Natural killer cell treated with Interleukin-12 subunit alpha and Interleukin-12 subunit beta and Interleukin-15 and Interleukin-18, amount 100 ng/mL, for 72 hours (primary cell): Measurements from ENCODE around the gene SMPD3. TPM values are rescaled to one million over a fixed set of nuclear protein-coding genes. Genes with fewer than 3 reads are reported as not detected.
A peak's percentile ranks its signal among the peaks of the same experiment; 100 is the strongest.
"Not testable (repeated sequence)": the region's sequence is repeated elsewhere in the genome, so short reads cannot be mapped to it uniquely, and the experiment has no call there.

Experiments used
- ATAC-seq, 2 donors: fragments of 150-1000 bp; cut with Tn5 transposase in 1 of 2; sonication (Bioruptor Pico), chemical (Tn5 transposase) in 1 of 2; 2 replicates each; pipeline ENCODE4 v1.10.0; 2021
- DNase-seq: peaks from one replicate; pipeline ENCODE4 v3.0.0; 2022; ENCODE audit warnings: low spot score
- H3K27ac Mint-ChIP-seq, 2 donors: 1 replicate in 1 of 2; 2 replicates in 1 of 2; pipeline ENCODE4 v1.8.0; 2022; ENCODE audit warnings: mixed read lengths in 2 of 2, mild to moderate bottlenecking in 1 of 2, moderate library complexity in 1 of 2
- H3K27me3 Mint-ChIP-seq, 2 donors: 1 replicate in 1 of 2; 2 replicates in 1 of 2; pipeline ENCODE4 v1.8.0; 2022; ENCODE audit warnings: mixed read lengths in 2 of 2
- H3K36me3 Mint-ChIP-seq: one replicate; pipeline ENCODE4 v1.8.0; 2022; ENCODE audit warnings: mixed read lengths
- H3K4me1 Mint-ChIP-seq, 2 donors: 1 replicate in 1 of 2; 2 replicates in 1 of 2; pipeline ENCODE4 v1.8.0; 2022; ENCODE audit warnings: low read depth in 2 of 2, mixed read lengths in 2 of 2, mild to moderate bottlenecking in 1 of 2
- H3K4me3 Mint-ChIP-seq: one replicate; pipeline ENCODE4 v1.8.0; 2022; ENCODE audit warnings: mixed read lengths
- H3K9me3 Mint-ChIP-seq: 2 replicates; pipeline ENCODE4 v1.8.0; 2022; ENCODE audit warnings: mixed read lengths
- total RNA-seq, 2 donors: library from RNA; stranded (reverse); gene quantifications; one replicate each; pipeline ENCODE4 v1.2.3, GENCODE V29; 2022

SMPD3 gene
- 1 to 10 TPM in 1 of 2 donors, under 1 TPM in 1; 0.26 to 1.9 TPM for total RNA-seq

GRCh38 chr16:68448360-68448970 lies at the start of gene SMPD3:
Gene SMPD3 (minus strand): TSS chr16:68448508. CDS start chr16:68372181, 76,327 bp downstream.
- Mint-ChIP-seq H3K27me3 (peaks cover 8 to 21% of the 10 kb centered on the region in 2 donors), H3K36me3 (no peaks in the 10 kb centered on the region), H3K9me3 (no peaks in the 10 kb centered on the region), H3K4me3 (peak within 1 kb of the TSS; percentile 79), H3K27ac (peak within 1 kb of the TSS in 1 of 2 donors; percentile 7), H3K4me1 (peaks cover 10% of the 10 kb centered on the region in 2 donors)
- ATAC-seq (peak; percentile 99), DNase-seq (peak; percentile 99)

GRCh38 chr16:68496689-68497088 lies 48.4 kb upstream of the SMPD3 start:
- H3K9me3 Mint-ChIP-seq, result no peaks in the 10 kb centered on the region

DNA sequence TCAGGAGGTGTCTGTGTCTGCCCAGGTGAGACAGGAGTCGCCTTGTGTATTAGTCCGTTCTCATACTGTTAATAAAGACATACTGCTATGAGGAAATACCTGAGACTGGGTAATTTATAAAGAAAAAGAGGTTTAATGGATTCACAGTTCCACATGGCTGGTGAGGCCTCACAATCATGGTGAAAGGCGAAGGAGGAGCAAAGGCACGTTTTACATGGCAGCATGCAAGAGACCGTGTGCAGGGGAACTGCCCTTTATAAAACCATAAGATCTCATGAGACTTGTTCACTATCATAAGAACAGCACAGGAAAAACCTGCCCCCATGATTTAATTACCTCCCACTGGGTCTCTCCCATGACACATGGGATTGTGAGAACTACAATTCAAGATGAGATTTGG lies 46.0 kb upstream of the SMPD3 start:
- H3K36me3 Mint-ChIP-seq, H3K27me3 Mint-ChIP-seq, ATAC-seq: not testable (repeated sequence)

More at GRCh38 chr16:68496689-68497088, 48.4 kb upstream of the SMPD3 start:
- DNase-seq (no peak), ATAC-seq (no peak)
- no peak overlapping the region for H3K4me3 Mint-ChIP-seq
- H3K36me3 Mint-ChIP-seq, result no peaks in the 10 kb centered on the region
- H3K27me3 Mint-ChIP-seq, result no peaks in the 10 kb centered on the region
- no peaks in the 10 kb centered on the region for H3K4me1 Mint-ChIP-seq
- no peak overlapping the region for H3K27ac Mint-ChIP-seq

DNA sequence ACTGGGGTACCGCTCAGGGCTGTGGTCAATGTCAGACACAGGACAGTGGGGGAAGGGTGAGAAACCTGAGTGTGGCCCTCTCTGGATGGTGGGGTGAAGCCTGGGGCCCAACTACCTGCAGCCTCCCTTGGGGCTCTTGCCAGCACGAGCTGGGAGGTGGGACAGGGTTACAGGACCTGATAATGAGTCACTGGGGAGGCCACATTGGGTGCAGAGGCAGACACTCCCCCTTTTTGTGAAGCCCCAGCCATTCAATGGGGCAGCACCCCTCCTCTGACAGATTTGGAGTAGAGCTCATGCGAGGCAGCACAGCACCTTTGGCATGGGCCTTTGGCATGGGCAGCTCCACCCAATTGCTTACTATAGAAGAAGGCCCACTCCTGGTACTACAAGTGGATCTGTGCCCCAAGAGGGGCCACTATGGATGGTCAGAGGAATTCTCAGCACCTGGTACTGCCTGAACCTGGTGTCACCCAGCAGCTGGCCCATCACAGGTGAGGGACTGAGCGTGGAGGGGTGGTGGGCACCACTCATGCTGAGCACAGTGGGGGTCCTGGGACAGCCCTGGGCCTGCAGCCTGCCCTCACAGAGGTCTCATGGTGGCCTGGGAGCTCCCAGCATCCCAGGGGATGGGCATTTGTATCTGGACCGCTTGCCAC lies 45.2 kb upstream of the SMPD3 start:
- DNase-seq (no peak), ATAC-seq (peak in 1 of 2 donors; percentile 5)
- H3K9me3 Mint-ChIP-seq, result no peaks in the 10 kb centered on the region
- no peaks in the 10 kb centered on the region for H3K4me1 Mint-ChIP-seq
- H3K27me3 Mint-ChIP-seq, result no peaks in the 10 kb centered on the region
- no peak overlapping the region for H3K4me3 Mint-ChIP-seq
- no peak overlapping the region for H3K27ac Mint-ChIP-seq
- no peaks in the 10 kb centered on the region for H3K36me3 Mint-ChIP-seq

More for the DNA sequence above, 46.0 kb upstream of the SMPD3 start:
- not testable (repeated sequence) for H3K4me1 Mint-ChIP-seq, H3K4me3 Mint-ChIP-seq, DNase-seq, H3K9me3 Mint-ChIP-seq, H3K27ac Mint-ChIP-seq

- H3K9me3 Mint-ChIP-seq, result no peaks in the 10 kb centered on the region
- H3K4me3 Mint-ChIP-seq, result no peak overlapping the region
- ATAC-seq (peak in 1 of 2 donors; percentile 15), DNase-seq (no peak)
- no peak overlapping the region for H3K27ac Mint-ChIP-seq
- H3K36me3 Mint-ChIP-seq, result no peaks in the 10 kb centered on the region
- no peaks in the 10 kb centered on the region for H3K4me1 Mint-ChIP-seq
- no peaks in the 10 kb centered on the region for H3K27me3 Mint-ChIP-seq
These were observed 44.5 kb upstream of the SMPD3 start for GRCh38 chr16:68492543-68493411.

GRCh38 chr16:68492151-68492542 lies 43.8 kb upstream of the SMPD3 start:
- Mint-ChIP-seq H3K4me1 (no peaks in the 10 kb centered on the region), H3K27ac (no peak overlapping the region), H3K36me3 (no peaks in the 10 kb centered on the region), H3K27me3 (peaks cover 0 to 1% of the 10 kb centered on the region in 2 donors), H3K4me3 (no peak overlapping the region), H3K9me3 (no peaks in the 10 kb centered on the region)
- no peak for DNase-seq
- no peak for ATAC-seq

GRCh38 chr16:68491576-68491950 lies 43.3 kb upstream of the SMPD3 start:
- no peak overlapping the region for H3K4me3 Mint-ChIP-seq
- no peak overlapping the region for H3K27ac Mint-ChIP-seq
- ATAC-seq (no peak), DNase-seq (no peak)
- H3K9me3 Mint-ChIP-seq, result no peaks in the 10 kb centered on the region
- no peaks in the 10 kb centered on the region for H3K36me3 Mint-ChIP-seq
- H3K4me1 Mint-ChIP-seq, result no peaks in the 10 kb centered on the region
- peaks cover 0 to 5% of the 10 kb centered on the region in 2 donors for H3K27me3 Mint-ChIP-seq

GRCh38 chr16:68490829-68491575 lies 42.7 kb upstream of the SMPD3 start:
- ATAC-seq (no peak), DNase-seq (no peak)

GRCh38 chr16:68490358-68490757 lies 42.0 kb upstream of the SMPD3 start:
- no peaks in the 10 kb centered on the region for H3K9me3 Mint-ChIP-seq
- H3K36me3 Mint-ChIP-seq, result no peaks in the 10 kb centered on the region
- no peak overlapping the region for H3K27ac Mint-ChIP-seq
- no peaks in the 10 kb centered on the region for H3K4me1 Mint-ChIP-seq
- no peak for ATAC-seq
- H3K4me3 Mint-ChIP-seq, result no peak overlapping the region
- H3K27me3 Mint-ChIP-seq, result peaks cover 0 to 5% of the 10 kb centered on the region in 2 donors
- DNase-seq, result no peak

More at GRCh38 chr16:68490829-68491575, 42.7 kb upstream of the SMPD3 start:
- Mint-ChIP-seq H3K27ac (no peak overlapping the region), H3K27me3 (peaks cover 0 to 5% of the 10 kb centered on the region in 2 donors), H3K4me3 (no peak overlapping the region), H3K36me3 (no peaks in the 10 kb centered on the region), H3K4me1 (no peaks in the 10 kb centered on the region), H3K9me3 (no peaks in the 10 kb centered on the region)

GRCh38 chr16:68488554-68488953 lies 40.2 kb upstream of the SMPD3 start:
- peaks cover 0 to 5% of the 10 kb centered on the region in 2 donors for H3K27me3 Mint-ChIP-seq
- ATAC-seq, result no peak
- no peaks in the 10 kb centered on the region for H3K36me3 Mint-ChIP-seq
- H3K4me3 Mint-ChIP-seq, result no peak overlapping the region
- H3K9me3 Mint-ChIP-seq, result no peaks in the 10 kb centered on the region
- no peak overlapping the region for H3K27ac Mint-ChIP-seq
- DNase-seq, result no peak
- H3K4me1 Mint-ChIP-seq, result no peaks in the 10 kb centered on the region

GRCh38 chr16:68487669-68488068 lies 39.4 kb upstream of the SMPD3 start:
- H3K27me3 Mint-ChIP-seq, result peaks cover 5% of the 10 kb centered on the region in 2 donors
- no peak overlapping the region for H3K4me3 Mint-ChIP-seq
- no peak overlapping the region for H3K27ac Mint-ChIP-seq
- no peaks in the 10 kb centered on the region for H3K36me3 Mint-ChIP-seq
- no peaks in the 10 kb centered on the region for H3K9me3 Mint-ChIP-seq
- no peaks in the 10 kb centered on the region for H3K4me1 Mint-ChIP-seq
- DNase-seq (no peak), ATAC-seq (no peak)

GRCh38 chr16:68487203-68487514 lies 38.9 kb upstream of the SMPD3 start:
- H3K27me3 Mint-ChIP-seq, result peaks cover 5% of the 10 kb centered on the region in 2 donors
- ATAC-seq (no peak), DNase-seq (no peak)
- H3K4me1 Mint-ChIP-seq, result no peaks in the 10 kb centered on the region
- H3K9me3 Mint-ChIP-seq, result no peaks in the 10 kb centered on the region
- no peak overlapping the region for H3K27ac Mint-ChIP-seq
- H3K36me3 Mint-ChIP-seq, result no peaks in the 10 kb centered on the region
- no peak overlapping the region for H3K4me3 Mint-ChIP-seq

GRCh38 chr16:68486502-68487202 lies 38.3 kb upstream of the SMPD3 start:
- Mint-ChIP-seq H3K27me3 (peaks cover 5% of the 10 kb centered on the region in 2 donors), H3K27ac (no peak overlapping the region), H3K4me1 (no peaks in the 10 kb centered on the region), H3K9me3 (no peaks in the 10 kb centered on the region), H3K36me3 (no peaks in the 10 kb centered on the region), H3K4me3 (no peak overlapping the region)
- DNase-seq, result no peak
- ATAC-seq, result no peak
